ENCODE data around the gene NDUFV2.

Gene NDUFV2

DNA sequence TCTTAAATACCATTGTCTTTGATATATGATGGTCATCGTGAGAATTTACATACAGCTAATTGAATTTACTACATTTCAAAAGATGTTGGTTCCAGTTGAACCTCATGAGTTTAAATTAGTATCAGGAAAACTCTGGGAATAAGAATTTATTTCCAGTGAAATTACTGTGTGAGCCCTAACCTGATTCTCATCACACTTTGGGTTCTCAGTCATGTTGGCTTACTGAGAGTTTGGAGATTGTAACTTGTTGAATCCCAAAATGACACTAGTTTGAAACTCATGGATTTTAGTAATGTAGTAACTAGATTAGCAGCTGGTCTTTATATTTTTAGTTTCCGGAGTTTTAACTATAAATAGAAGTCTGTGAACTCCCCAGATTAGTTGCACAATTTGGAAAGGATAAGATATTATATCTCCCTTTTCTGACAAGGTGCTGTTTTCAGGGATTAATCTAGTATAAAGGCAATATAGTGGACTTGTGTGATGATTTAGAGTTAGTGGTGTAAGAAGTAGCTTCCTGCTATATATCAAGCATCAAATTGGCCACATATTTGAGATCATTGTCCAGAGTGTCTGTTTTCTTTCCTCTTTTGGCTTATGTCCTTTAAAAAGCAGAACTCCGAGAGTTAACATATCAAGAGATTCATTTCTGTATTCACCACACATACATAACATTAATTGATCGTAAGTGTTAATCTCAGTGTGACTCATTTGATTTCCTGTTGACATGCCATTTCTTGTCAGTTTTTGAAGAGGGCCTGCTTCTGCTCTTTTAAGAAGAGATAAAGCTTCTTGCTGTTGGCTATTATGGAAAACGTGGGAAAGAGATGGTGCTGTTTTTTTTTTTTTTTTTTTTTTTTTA is 15.7 kb downstream of the NDUFV2 start:
- no peak for DNase-seq (ENCODE audit: low read depth in 1 of 2, low spot score in 1 of 2)

DNA sequence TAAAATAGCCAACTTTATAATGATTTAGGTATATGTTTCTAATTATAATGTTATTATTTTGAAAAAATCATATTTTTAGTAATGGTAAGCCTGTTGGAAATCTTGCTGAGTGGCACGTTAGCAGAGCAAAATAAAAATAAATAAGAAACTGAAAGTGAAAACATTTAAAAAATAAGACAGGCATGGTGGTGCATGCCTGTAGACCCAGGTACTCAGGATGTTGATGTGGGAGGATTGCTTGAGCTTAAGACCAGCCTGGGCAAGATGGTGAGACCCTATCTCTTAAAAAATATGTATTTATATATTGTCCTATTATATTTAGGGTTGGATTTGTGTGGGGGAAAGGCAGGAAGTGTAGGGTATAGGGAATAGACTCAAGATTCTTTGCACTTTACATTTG is 18.3 kb downstream of the NDUFV2 start:
- no peak for DNase-seq (ENCODE audit: low read depth in 1 of 2, low spot score in 1 of 2)

DNA sequence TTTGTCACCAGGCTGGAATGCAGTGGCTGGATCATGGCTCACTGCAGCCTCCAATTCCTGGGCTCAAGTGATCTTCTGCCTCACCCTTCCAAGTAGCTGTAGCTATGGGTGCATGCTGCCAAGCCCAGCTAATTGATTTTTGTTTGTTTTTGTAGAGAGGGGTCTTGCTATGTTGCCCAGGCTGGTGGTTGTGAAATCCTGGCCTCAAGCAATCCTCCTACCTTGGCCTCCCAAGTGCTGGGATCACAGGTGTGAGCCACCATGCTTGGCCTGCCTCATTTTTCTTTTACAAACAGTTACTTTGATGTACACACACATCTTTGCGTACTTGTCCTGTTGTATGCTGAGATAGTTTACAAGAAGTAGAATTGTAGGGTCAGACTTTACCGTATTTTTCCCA is 21.0 kb downstream of the NDUFV2 start:
- no peak for DNase-seq (ENCODE audit: low read depth in 1 of 2, low spot score in 1 of 2)

DNA sequence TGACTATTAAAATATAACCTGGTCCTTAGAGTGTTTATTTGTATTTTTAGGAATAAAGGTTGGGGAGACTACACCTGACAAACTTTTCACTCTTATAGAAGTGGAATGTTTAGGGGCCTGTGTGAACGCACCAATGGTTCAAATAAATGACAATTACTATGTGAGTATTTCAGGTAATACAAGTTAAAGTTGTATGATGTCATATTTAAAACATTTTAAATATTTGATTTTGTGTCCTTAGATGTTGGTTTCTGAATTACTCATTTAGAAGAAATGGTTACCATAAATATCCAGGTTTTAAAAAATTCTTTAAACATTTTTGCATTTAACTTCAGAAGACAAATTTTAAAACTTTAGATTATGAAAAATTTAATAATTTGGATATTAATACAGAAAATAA is 22.3 kb downstream of the NDUFV2 start:
- no peak for DNase-seq (ENCODE audit: low read depth in 1 of 2, low spot score in 1 of 2)

GRCh38 chr18:9126337-9126736 is 23.8 kb downstream of the NDUFV2 start:
- no peak for DNase-seq (ENCODE audit: low read depth in 1 of 2, low spot score in 1 of 2)

DNA sequence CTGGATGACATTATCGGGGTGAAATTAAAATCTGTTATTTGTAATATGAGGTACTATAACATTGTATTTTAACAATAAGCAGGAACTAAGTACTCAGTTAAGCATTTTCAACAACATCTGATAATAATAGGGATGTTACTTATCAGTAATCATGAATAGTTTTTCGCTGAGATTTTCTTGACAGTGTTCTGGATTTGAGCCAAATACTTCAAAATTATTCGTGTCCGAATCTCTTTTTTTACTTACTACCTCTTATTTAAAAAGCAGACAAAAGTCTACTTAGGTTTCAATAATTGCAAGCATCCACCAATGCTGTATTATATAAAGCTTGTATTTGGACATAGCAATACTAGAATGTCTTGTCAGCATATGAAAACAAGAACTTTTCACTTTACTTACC is 27.7 kb downstream of the NDUFV2 start:
- DNase-seq (ENCODE audit: low read depth in 1 of 2, low spot score in 1 of 2), result no peak

DNA sequence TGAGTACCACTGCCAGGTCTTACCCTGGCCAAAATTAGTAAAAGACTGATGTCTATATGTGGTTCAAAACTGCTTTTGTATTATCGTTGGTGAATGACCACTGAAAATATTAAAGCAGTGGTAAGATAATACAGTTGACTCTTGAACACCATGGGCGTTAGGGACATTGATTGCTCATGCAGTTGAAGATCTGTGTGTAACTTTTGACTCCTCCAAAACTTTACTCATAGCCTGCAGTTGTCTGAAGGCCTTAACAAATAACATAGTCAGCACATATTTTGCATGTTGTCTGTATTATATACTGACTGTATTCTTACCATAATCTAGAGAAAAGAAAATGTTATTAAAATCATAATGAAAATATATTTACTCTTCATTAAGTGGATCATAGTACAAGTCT is 28.3 kb downstream of the NDUFV2 start:
- no peak for DNase-seq (ENCODE audit: low read depth in 1 of 2, low spot score in 1 of 2)

- DNase-seq (ENCODE audit: low read depth in 1 of 2, low spot score in 1 of 2), result no peak
These were observed 30.1 kb downstream of the NDUFV2 start for GRCh38 chr18:9132628-9133027.

- no peak for DNase-seq (ENCODE audit: low read depth in 1 of 2, low spot score in 1 of 2)
These were observed 30.7 kb downstream of the NDUFV2 start for GRCh38 chr18:9133225-9133624.

GRCh38 chr18:9135081-9135911 is 32.8 kb downstream of the NDUFV2 start:
- no peak for DNase-seq (ENCODE audit: low read depth in 1 of 2, low spot score in 1 of 2)

DNA sequence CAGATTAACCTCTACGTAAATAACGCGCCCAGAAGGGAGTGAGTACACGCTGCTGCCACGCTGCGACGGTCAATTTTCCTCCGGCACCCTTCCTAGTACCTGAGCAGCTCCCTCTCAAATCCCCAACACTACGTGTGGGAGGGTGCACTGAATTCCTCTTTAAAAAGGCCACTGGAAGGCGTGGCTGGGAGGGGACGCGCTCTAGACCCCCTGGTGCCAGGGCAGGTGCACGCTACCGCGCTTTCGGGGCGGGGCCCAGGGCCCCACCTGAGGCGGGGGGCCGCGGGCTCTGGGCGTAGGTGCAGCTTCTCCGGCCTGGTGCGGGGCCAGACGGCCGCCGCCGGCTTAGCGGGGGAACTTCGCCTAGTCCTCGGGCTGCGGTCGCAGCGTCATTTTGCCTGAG is 33.4 kb downstream of the NDUFV2 start:
- DNase-seq (ENCODE audit: low read depth in 1 of 2, low spot score in 1 of 2), result no peak

DNA sequence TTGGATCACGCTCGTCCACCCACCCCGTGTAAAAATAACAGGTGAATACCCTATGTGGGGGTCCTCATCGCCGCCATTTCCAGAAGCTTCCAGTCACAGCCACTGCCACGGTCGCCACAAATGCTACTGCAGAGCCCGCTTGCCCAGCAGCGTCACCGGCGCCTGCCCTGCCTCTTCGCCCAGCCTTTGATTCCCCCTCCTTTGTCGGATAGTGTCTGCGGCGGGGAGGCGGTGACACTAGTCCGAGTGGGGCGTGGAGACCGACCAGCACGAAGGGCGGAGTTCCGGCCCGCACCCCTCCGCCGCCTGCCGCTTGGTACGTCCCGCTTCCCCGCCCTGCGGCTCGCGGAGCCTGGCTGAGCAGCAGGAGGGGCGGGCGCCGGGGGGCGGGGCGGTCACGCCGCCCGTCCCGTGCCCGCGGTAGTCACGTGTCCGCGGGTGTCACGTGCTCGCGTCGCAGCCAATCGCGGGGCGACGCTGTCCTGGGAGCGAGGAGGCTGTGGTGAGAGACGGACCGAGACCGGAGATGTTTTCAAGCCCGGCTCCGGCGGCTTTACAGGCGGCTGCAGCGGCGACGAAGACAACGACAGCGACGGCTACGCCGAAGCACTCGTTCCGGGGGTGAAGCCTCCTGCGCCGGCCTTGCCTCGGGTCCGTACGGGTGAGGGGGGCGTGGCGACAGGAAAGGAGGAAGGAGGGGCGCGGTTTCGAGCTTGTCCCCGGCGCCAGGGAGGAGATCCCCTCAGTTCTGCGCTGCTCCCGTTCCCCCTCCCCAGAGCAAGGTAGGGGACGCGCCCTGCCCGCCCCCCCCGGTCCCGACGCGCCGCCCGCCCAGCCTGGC is 34.0 kb downstream of the NDUFV2 start, which contains the start of gene ANKRD12:
ANKRD12 (plus strand) TSS at position 467 of the 841 bp plus-strand sequence. CDS start 45,652 bp downstream, outside the sequence.
- DNase-seq (ENCODE audit: low read depth in 1 of 2, low spot score in 1 of 2), result peak; percentile 96 to 98

- DNase-seq (ENCODE audit: low read depth in 1 of 2, low spot score in 1 of 2), result peak; percentile 44 to 54
These were observed 34.9 kb downstream of the NDUFV2 start for GRCh38 chr18:9137168-9138066.

DNA sequence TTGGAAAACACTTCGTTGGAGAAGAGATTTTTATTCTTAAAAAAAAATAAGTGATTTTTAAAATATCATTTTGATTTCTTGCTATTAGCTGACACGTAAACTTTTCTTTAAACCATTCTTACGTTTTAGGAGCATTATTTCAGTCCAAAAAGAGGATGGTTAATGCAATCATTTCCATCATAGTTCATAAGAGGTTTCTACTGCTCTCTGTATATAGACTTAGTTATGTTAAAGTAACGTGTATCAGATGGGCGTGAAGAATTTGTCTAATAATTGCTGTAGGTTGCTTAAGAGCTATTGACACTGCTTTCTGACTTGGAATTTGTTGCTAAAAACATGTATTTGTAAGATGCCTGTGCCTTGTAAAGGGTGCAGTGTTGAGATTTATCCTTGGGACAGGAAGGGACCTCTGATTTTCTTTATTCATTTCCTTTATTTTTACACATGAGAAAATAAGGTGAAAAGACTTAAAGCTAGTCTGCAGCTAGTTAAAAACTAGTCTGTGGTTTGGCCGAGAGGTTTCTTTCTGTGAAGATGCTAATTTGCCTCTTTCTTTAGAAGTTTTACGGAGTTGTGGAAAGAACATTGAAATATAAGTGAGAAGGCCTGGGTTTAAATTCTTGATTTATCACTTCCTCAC is 37.0 kb downstream of the NDUFV2 start:
- no peak for DNase-seq (ENCODE audit: low read depth in 1 of 2, low spot score in 1 of 2)

DNA sequence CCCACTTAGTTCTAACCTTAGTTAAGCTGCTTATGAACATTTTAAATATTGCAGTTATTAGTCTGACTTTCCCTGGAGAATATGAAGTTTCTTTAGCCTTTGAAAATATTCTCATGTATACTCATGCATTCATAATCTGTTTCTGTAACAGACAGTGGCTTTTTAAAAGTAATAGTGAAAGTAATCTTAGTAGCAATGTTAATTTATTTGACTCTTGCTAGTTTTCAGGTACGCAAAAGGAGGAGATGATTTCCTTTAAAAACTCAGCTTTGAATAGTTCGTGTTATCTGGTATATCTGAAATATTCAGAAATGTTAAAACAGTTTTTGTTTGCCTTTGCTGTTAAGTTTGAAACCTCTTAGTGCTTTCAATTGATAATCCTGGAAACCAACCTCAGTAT is 37.9 kb downstream of the NDUFV2 start:
- DNase-seq (ENCODE audit: low read depth in 1 of 2, low spot score in 1 of 2), result no peak

DNA sequence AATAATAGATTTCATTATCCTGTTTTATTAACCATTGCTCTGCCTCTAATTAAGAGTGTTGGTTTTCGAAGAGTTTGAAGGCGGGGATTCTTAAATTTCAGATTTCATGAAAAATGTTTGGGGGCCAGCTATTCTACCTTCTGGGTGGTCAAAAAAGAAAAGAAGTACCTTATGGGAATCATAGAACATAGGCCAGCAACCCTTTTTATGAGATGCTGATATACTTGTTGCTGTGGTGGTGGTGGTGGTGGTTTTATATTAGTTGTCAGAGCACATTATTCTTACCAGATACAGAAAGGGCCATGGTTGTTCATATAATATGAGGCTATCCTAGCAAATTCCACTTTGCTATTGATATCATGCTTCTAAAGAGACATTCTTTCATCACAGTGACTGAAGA is 38.5 kb downstream of the NDUFV2 start:
- no peak for DNase-seq (ENCODE audit: low read depth in 1 of 2, low spot score in 1 of 2)

- no peak for DNase-seq (ENCODE audit: low read depth in 1 of 2, low spot score in 1 of 2)
These were observed 43.7 kb downstream of the NDUFV2 start for GRCh38 chr18:9146224-9146623.

GRCh38 chr18:9147440-9148202 is 45.1 kb downstream of the NDUFV2 start:
- no peak for DNase-seq (ENCODE audit: low read depth in 1 of 2, low spot score in 1 of 2)

DNA sequence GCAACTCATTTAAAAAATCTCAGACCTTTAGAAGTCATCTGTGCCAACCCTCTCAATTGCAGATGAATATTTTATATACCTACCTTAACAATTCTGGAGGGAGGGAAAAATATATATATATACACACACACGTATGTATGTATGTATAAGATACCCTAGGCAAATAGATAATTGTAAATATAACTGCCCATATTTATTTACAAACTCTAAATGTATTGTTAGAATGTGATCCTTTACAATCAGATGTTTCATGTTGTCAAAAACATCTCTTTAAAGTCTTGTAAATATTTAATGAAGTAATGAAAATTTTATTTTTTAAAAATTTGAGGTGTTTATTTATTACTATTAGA is 45.7 kb downstream of the NDUFV2 start:
- no peak for DNase-seq (ENCODE audit: low read depth in 1 of 2, low spot score in 1 of 2)

All from stimulated activated CD4-positive, alpha-beta T cell treated with anti-CD3 and anti-CD28 coated beads, Interleukin-15, amount 100 ng/mL, for 1 hour (primary cell).